ENCODE results near the gene DPF1.
A peak's percentile ranks its signal among the peaks of the same experiment; 100 is the strongest.
"Not testable (repeated sequence)": the region's sequence is repeated elsewhere in the genome, so short reads cannot be mapped to it uniquely, and the experiment has no call there.

The DPF1 gene

GRCh38 chr19:38265921-38266429 lies 42.0 kb upstream of the DPF1 start:
- no peak for DNase-seq (ENCODE audit: low spot score)
- in situ Hi-C loops (cut with MboI; ENCODE audit: low sequenced_read_pairs, unreplicated experiment) = no loop called here
- TF ChIP-seq CTCF (IDR thresholded peaks at IDR 0.05; ENCODE audit: borderline replicate concordance, control extremely low read depth, extremely low read depth, insufficient read depth, missing control alignments) = no peak

GRCh38 chr19:38265213-38265861 lies 41.3 kb upstream of the DPF1 start:
- TF ChIP-seq CTCF (IDR thresholded peaks at IDR 0.05; ENCODE audit: borderline replicate concordance, control extremely low read depth, extremely low read depth, insufficient read depth, missing control alignments) = no peak
- in situ Hi-C loops (cut with MboI; ENCODE audit: low sequenced_read_pairs, unreplicated experiment) = no loop called here
- no peak for DNase-seq (ENCODE audit: low spot score)

DNA sequence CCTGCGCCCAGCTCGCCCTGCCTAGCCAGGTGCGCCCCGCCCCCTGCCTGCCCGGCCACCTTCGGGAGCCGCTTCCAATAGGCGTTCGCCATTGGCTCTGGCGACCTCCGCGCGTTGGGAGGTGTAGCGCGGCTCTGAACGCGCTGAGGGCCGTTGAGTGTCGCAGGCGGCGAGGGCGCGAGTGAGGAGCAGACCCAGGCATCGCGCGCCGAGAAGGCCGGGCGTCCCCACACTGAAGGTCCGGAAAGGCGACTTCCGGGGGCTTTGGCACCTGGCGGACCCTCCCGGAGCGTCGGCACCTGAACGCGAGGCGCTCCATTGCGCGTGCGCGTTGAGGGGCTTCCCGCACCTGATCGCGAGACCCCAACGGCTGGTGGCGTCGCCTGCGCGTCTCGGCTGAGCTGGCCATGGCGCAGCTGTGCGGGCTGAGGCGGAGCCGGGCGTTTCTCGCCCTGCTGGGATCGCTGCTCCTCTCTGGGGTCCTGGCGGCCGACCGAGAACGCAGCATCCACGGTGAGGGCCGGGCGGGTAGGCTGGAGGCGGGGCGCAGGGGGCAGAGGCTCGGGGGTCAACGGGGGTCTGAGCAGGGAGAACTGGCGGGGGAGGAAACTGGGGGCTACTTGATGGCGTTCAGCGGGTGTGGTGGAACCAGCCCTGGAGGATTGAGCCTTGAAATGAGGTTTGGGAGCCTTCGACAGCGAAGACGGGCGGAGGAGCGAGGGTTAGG lies 40.6 kb upstream of the DPF1 start, which contains the start of gene SPINT2:
Gene SPINT2, plus strand, starts transcription at position 88 of the 727 bp plus-strand sequence. Its CDS starts 320 bp downstream, at position 408.
- peak; percentile 69 for DNase-seq (ENCODE audit: low spot score)
- no peak for TF ChIP-seq CTCF (IDR thresholded peaks at IDR 0.05; ENCODE audit: borderline replicate concordance, control extremely low read depth, extremely low read depth, insufficient read depth, missing control alignments)
- in situ Hi-C loops (cut with MboI; ENCODE audit: low sequenced_read_pairs, unreplicated experiment) = no loop called here

GRCh38 chr19:38263689-38264485 lies 39.9 kb upstream of the DPF1 start:
- peak; percentile 84 for DNase-seq (ENCODE audit: low spot score)
- in situ Hi-C loops (cut with MboI; ENCODE audit: low sequenced_read_pairs, unreplicated experiment) = no loop called here
- TF ChIP-seq CTCF (IDR thresholded peaks at IDR 0.05; ENCODE audit: borderline replicate concordance, control extremely low read depth, extremely low read depth, insufficient read depth, missing control alignments) = no peak

DNA sequence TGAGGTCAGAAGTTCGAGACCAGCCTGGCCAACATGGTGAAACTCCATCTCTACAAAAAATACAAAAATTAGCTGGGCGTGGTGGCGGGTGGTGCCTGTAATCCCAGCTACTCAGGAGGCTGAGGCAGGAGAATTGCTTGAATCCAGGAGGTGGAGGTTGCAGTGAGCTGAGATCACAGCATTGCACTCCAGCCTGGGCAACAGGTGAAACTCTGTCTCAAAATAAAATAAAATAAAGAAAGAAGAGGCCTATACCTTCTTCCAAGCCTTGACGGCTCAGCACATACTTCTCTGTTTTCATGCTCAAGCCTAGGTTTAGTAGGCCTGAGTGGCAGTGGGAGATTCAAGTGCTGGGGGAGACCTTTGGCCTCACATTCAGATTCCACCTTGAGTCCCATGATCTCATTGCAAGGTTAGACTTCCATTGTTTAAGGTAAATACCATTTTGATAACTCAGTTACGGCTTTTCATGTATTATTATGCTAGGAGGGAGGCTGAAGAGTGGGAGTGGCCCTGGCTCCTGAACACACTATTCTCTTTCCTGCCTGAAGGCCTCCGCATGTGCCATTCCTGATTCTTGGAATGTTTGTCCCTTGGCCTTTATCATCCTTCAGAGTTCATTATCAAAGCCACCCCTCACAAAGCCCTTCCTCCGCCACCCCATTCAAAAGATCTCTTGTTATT lies 38.7 kb upstream of the DPF1 start:
- DNase-seq (ENCODE audit: low spot score) = no peak
- in situ Hi-C loops (cut with MboI; ENCODE audit: low sequenced_read_pairs, unreplicated experiment) = no loop called here
- no peak for TF ChIP-seq CTCF (IDR thresholded peaks at IDR 0.05; ENCODE audit: borderline replicate concordance, control extremely low read depth, extremely low read depth, insufficient read depth, missing control alignments)

- DNase-seq (ENCODE audit: low spot score); in situ Hi-C loops (cut with MboI; ENCODE audit: low sequenced_read_pairs, unreplicated experiment): not testable (repeated sequence)
Observed at GRCh38 chr19:38261942-38262341, 37.9 kb upstream of the DPF1 start.
